GM21423 (cell line): ENCODE data around the gene CATSPER4.
A peak's percentile ranks its signal among the peaks of the same experiment; 100 is the strongest.
"Not testable (repeated sequence)": the region's sequence is repeated elsewhere in the genome, so short reads cannot be mapped to it uniquely, and the experiment has no call there.

Source experiments
- ATAC-seq: cut with Tn5 transposase; IDR thresholded peaks from one replicate; pipeline ENCODE4 v1.9.1; 2021; ENCODE audit warnings: mild to moderate bottlenecking, moderate library complexity; ENCODE audit not compliant: unreplicated experiment

CATSPER4 gene

DNA sequence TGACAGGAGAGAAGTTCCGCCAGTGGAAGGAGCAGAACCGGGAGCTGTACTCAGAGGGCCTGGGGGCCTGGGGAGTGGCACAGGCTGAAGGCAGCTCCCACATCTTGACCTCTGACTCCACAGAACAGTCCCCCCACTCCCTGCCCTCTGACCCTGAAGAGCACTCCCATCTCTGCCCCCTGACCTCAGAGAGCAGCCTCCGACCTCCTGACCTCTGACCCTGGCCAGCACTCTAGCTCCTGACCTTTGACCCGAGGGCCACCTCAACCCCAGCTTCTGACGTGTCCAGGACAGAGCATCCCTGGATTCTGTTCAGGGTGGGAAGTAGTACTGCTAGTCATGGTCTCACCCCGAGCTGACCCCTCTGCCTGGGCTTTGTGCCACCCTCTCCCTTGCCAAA is 1.1 kb upstream of the CATSPER4 start:
- ATAC-seq, result no peak

DNA sequence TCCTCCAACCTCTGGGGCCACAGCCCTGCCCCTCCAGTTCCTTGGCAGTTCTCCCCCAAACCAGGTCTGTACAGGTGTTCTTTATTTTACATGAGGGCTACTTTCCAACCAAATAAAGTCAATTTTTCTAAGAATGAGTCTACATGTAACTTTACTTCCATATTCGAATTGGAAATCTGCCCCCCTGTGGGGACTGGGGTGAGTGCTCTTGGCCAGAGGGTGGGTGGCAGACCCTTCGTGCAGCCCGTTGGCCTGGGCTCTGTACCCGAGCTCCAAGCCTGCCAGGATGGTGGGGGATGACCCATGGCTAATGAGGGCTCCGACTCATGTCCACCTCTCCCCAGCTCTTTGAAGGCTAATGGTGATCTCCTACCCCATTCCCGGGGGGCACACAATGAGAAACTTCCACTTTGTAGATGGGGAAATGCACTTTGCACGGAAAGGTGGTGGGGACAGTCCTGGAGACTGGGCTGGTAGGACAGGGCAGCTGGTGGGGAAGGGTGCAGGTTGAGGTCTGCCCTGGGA is 589 bp upstream of the CATSPER4 start:
- no peak for ATAC-seq

DNA sequence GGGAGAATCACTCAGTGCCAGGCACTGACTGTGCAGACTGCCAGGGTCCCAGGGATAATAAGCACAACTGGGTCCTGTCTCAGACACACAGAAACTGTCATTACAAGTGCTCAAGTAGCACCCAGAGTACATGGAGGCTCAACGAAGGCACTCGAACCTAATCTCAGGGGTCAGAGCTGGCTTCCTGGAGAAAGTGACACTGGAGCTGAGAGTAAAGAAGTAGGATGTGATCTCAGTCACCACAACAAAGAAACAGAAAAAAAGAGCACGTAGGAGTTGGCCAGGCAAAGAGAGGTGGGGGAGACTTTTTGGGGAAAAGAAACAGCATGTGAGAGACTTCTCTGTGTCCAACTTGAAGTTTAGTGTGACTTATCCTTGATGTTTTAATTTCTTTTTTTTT is 1.3 kb downstream of the CATSPER4 start:
- ATAC-seq, result no peak

DNA sequence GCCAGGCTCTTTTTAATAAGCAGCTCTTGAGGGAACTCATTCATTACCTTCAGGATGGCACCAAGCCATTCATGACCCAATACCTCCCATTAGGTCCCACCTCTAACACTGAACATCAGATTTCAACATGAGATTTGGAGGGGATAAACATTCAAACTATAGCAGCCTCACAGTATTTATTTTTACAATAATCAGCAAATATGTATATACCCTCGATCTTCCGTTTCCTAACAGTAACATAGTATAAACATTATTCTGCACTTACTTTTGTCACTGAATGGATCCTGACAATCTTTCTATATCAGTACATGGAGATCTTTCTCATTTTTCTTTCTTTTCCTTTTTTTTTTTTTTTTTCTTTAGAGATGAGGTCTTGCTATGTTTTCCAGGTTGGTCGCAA is 5.4 kb downstream of the CATSPER4 start:
- ATAC-seq, result no peak

DNA sequence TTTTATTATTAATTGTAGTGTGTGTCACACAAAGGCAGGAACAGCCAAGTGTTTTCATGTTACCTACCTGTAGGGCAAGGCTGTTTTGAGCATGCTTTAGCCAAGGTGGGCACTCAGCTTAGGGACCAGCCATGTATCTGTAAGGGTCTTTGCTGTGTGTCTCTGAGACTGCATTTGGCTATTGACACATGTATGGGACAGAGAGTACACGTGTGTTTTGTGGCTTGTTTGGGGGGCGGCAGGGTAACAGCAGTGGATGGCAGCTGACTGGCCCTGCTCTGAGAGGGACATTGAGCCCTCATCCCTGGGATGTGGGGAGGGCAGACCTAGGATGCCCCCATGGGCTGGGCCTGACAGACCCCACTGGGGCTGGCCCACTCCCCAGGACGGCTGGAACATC is 6.9 kb downstream of the CATSPER4 start:
- ATAC-seq, result no peak

DNA sequence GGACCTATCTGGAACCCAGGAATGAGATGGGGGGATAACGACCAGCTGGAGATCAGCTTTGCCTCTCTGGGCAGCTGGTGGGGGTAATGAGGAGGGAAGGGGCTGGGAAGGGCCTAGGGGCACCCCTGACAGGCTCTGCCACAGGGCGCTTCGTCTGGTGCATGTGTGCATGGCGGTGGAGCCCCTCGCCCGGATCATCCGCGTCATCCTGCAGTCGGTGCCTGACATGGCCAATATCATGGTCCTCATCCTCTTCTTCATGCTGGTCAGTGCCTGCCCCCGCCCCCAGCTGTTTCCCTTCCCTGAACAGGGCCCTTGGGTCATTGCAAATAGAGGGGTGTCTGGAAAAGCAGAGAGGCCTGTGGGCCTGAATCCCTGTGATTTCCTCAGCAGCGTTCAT is 7.4 kb downstream of the CATSPER4 start:
- no peak for ATAC-seq

DNA sequence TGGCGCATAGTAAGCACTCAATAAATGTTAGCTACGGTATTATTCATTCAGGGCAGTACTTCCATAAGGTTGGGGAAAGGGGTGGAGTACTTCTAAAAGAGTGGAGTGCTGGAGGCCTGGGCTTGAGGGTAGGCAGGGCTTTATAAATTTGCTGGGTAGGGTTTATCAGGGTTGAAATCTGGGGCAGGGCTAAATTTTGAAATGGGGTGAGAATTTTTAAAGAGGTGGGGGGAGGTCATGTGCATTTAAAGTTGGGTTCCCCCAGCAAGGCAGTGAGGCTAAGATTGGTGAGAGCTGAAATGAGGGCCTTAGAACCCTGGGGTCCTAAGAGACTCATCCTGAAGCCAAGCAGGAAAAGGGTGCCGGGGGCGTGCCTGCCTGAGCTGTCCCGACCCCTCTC is 10.0 kb downstream of the CATSPER4 start:
- no peak for ATAC-seq

DNA sequence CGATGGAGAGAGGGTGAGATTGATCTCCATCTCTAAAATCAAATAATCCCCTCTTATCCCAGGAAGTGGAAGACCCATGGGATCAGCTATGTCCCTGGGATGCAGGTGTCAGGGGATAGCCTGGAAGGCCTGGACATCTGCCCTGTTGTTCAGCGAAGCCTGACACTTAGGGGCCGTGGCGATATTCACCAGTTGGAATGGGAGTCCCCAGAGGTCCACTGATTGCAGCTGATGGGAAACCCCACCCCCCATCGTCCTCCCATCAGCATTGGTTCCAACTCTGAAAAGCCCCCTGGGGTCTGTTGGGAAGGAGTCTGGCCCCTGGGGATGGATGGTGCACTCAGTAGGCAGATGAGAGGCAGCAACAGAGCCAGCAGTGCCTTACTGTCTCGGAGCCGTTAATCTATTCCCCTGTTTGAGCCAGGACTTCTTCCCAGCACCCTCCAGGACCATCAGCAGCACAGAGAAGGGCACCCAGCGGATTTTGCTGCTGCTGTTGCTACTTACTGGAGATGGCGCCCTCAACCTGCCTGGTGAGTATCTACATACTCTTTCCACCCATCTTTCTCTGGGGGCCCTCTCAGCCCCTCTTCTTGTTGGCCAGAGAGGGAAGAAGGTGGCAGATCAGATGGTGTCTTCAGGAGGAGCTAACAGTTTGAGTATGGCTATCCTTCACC is 13.4 kb downstream of the CATSPER4 start:
- no peak for ATAC-seq

DNA sequence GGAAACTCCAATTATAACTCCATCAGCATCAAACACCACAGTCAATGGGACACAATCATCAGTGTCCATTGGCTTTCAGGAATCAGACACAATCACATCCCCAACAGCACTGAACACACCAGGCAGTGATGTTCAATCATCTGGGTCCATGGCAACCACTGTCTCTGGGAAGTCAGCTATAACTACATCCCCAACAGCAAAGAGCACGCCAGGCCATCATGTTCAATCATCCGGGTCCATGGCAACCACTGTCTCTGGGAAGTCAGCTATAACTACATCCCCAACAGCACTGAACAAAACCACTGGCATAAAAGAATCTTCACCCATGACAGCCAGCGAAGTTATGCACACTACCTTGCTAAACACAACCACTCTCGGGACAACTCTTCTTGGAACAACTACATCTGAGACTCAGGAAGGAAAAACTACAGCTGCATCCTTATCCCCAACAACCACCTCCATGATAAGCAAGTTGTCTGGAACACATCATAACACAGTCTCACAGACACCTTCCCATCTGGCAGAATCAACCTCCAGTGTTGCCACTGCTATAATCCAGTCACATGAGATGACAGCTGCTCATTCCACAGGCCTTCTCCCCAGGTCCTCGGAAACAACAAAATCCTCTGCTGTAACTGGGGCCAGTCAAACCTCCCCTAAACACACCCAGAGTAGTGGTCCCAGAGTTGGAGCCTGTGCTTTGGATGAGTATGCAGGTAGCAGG is 19.9 kb downstream of the CATSPER4 start:
- ATAC-seq, result no peak

DNA sequence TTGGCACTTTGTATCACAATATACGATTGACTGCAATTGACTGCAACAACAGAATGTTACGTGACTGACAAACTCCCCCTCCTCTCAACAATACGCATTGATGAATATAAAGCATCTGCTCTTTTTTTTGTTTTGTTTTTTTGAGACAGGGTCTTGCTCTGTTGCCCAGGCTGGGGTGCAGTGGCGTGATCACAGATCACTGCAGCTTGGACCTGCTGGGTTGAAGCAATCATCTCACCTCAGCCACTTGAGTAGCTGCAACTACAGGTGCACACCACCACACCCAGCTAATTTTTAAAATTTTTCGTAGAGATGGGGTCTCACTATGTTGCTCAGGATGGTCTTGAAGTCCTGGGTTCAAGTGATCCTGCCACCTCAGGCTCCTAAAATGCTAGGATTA is 22.3 kb downstream of the CATSPER4 start:
- no peak for ATAC-seq

DNA sequence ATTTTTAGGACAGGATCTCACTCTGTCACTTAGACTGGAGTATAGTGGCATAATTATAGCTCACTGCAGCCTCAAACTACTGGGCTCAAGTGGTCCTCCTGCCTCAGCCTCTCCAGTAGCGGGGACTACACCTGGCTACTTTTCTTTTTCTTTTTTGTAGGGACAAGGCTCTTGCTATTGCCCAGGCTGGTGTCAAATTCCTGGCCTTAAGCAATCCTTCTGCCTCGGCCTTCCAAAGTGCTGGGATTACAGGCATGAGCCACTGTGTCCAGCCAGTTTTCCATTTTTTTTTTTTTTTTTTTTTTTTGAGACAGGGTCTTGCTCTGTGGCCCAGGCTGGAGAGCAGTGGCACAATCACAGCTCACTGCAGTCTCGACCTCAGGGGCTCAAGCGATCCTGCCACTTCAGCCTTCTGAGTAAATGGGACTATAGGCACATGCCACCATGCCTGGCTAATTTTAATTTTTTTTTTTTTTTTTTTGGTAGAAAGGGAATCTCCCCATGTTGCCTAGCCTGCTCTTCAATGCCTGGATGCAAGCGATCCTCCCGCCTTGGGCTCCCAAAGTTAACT is 23.0 kb downstream of the CATSPER4 start:
- no peak for ATAC-seq

DNA sequence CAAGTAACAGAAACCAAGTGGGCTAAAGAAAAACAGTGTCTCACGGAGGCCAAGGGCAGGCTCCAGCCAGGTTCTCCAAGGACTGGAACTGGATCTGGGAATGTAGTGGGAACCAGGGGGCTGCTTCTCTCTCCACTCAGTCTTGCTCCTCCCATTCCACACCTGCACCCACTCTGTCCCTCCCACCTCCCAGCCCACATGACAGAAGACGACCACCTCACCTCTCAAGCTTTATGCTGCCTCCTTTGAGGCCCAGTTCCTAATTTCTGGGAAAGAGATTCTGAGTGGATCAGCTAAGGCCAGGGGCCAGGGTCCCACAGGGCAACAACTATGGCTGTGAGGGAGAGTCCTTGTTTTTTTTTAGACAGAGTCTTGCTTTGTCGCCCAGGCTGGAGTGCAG is 24.8 kb downstream of the CATSPER4 start:
- ATAC-seq, result no peak

DNA sequence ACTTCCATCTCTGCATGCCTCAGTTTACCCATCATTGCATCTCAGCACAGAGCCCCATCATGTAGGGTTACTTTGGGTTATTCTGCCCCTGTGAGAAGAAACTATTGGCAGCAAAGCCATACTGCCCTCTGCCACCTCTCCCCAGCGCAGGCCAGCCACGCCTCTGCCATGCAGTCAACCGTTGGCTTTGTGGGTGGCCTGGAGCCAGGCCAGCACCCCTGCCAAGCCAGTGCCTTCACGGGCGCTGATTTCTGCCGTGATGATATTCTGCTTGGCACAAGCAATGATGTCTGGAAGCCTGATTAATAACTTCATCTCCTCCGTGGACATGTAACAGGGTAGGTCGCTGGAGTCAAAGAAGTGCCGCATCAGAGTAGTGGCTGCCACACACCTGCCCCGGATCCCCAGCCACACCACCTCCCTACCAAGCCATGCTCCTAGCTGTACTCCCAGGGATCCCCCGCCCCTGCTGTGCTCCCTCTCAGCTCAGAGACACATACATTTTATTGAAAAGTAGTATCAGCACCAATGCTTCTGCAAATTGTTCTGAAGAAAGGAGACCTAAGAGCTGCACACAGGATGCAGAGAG is 28.6 kb downstream of the CATSPER4 start:
- ATAC-seq, result no peak

DNA sequence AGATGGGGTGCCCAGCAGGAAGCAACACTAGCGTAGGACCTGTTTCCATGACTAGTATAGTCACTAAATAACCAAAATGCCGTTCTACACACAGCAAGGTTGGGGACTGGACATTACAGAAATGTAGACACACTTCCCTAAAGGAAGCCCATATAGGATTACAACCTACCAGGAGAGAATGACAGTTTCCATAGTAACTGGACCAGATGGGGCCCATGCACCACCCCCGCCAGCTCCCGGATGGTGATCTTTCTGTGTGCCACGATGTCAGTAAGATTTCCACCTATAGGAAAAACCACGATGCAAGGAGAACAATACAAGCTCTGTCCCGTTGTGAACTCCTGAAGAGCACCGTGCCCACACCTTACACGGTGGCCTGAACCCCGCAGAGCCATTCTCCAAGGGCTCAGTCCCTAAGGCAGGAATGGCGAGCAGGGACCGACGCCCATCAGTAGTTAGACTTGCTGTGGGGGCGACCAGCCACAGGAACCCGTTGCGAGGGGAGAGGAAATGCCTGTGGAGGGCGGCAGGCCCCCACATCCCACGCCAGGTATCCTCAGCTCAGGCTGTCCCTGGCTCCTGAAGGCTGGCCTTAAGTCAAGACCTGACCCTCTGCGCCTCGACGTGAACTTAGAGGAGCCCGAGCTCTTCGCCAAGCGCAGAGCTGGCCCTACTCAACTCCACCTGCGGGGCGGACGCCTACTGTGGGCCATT is 30.0 kb downstream of the CATSPER4 start:
- no peak for ATAC-seq

DNA sequence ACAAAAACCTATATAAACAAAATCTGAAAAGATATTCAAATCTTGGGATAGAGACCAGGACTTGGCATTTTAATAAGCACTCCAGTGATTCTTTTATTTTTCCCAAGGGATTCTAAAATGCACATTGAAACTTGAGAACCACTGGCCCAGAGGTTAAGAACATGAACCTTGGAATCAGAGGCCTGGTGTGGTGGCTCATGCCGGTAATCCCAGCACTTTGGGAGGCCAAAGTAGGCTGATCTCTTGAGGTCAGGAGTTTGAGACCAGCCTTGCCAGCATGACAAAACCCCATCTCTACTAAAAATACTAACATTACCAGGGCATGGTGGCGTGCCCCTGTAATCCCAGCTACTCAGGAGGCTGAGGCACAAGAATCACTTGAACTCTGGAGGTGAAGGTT is 30.7 kb downstream of the CATSPER4 start:
- no peak for ATAC-seq

DNA sequence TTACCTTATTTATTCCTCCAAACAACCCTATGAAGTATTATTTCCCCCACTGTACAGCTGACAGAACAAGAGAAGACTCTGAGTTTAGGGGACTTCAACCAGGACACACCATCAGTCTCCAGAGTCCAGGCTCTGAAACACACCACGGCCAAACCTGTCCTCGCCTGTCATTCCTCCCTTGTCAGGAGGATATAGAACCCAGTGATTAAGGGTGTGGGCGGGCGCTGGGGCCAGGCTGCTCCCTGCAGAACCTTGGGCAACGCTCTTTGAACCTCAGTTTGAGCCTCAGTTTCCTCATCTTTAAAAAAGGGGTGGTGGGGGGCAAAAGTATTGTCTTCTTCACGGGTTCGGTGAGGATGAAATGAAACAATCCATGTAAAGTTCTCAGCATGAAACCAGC is 34.2 kb downstream of the CATSPER4 start:
- ATAC-seq, result no peak

DNA sequence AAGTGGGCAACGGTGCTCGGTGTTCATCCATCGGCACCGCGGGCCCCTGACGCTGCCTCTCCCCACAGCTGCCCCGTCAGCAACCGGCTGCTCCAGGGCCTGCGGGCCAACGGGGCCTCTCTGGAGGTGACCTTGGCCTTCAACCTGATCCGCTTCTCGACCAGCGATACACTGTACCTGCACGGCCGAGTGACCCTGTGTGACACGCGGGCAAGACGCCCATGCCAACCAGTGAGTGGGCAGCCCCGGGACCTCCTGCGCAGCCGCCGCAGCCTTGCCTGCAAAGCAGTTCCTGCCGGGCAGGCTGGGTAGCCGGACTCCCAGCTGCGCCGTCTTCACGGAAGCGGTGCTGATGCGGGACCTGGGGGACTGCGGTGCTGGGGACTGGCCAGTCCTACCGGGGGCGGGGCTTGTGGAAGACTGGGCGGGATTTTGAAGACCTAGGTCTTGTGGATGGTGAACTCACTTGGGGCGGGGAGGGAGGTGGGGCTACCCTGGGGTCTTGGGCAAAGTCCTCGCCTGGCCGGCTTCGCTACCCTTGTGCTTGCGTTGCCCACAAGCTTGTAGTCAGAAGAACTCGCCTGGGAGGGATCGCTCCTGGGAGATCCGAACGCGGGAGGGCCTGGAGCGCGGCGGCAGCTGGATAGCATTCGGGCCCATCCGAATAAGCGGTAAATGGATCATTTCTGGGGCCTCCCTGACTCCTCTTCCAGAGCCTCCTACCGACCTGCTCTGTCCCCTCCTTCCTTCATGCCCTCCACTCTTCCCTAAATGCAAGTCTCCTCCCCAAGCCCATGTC is 34.8 kb downstream of the CATSPER4 start:
- no peak for ATAC-seq

DNA sequence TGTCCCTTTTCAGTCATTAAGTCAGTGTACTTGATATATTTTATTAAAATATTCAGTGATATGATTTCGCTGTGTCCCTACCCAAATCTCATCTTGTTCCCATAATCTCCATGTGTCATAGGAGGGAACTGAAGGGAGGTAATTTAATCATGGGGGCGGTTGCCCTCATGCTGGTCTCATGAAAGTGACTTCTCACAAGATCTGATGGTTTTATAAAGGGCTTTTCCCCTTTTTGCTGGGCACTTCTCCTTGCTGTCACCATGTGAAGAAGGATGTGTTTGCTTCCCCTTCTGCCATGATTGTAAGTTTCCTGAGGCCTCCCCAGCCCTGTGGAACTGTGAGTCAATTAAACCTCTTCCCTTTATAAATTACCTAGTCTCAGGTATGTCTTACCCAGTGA is 40.3 kb downstream of the CATSPER4 start:
- ATAC-seq, result not testable (repeated sequence)

DNA sequence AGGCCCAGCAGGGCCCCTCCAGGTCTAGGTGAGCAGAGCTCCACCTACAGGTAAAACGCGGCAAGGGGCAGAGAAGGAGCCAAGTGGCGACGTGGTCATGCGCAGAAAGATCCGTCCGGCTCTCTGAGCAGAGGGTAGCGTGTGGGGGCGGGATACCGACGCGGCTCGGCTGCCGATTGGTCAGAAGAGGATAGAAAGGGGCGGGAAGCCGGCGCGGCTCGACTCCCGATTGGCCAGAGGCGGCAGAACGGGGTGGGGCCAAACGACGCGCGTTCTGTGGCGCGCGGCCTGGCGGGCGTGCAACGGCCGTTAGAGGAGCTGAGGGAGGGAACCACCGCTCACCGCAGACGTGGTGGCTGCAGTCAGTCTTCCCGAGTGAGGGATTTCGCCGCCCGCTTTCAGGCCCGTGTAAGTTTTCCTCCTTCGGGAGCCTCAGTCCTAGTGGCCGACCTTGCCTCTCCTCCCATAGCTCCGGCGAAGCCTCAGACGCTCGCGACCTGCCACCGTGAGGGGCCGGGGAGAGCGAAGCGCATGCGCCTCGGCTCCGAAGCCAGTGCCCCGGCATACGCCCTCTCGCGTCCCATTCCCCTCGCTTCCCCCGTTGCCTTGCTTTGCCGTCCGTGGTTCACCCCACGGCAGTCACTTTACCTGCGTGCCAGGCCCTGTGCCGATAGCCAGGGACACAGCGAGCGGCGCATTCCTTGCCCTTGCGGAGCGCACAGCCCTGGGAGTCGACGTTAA is 43.7 kb downstream of the CATSPER4 start, which contains the start of gene CEP85:
CEP85 (plus strand) TSS at position 298 of the 741 bp plus-strand sequence. CDS start 5,584 bp downstream, outside the sequence.
- peak; percentile 88 for ATAC-seq
